Stimulated activated CD4-positive, alpha-beta T cell treated with anti-CD3 and anti-CD28 coated beads, Interleukin-1b, Interleukin-23, amount 100 ng/mL, for 4 hours (primary cell): ENCODE measurements around the gene LHFPL3.

Experiments
- DNase-seq, 2 donors: peaks; one replicate each; pipeline ENCODE4 v3.0.0-alpha.2; 2020; ENCODE audit warnings: low read depth in 2 of 2

LHFPL3 gene

DNA sequence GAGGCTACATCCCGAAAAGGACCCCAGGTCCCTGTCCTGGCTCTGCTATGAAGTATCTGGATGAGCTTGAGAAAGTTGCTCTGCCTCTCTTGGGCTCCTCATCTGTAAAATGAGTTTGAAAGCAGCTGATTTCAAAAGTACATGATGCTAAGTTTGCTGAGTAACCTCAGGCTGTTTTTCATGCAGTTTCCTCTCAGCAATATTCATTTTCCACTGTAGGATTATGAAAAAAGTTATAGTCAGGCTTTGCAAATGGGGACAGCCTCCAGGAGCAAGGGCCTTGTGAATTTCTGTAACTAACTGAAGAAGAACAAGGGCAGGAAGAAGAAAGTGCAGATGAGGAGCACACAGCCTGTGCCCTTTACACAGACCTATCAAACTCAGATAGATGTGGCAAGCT, 518.3 kb downstream of the LHFPL3 start:
- no peak for DNase-seq

- peak; percentile 19 to 30 for DNase-seq
These were observed 520.0 kb downstream of the LHFPL3 start for GRCh38 chr7:104848138-104848990.

DNA sequence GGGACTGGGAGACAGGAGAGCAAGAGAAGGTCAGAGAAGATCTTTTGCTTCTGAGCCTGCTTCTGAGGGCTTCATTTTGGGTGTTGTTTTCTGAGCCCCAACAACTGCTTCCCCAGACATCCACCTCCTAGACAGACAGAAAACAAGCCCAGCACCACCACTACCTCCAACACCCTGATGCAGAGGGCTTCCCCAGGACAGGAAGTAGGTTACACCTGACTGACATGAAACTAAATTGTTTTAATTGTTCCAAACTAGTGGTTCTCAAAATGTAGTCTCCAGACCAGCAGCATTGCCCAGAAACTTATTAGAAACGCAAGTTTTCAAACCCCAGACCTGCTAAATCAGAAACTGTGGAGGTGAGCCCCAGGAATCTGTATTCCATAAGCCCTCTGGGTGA, 522.0 kb downstream of the LHFPL3 start:
- no peak for DNase-seq

- DNase-seq: no peak
These were observed 522.9 kb downstream of the LHFPL3 start for GRCh38 chr7:104851268-104851667.

DNA sequence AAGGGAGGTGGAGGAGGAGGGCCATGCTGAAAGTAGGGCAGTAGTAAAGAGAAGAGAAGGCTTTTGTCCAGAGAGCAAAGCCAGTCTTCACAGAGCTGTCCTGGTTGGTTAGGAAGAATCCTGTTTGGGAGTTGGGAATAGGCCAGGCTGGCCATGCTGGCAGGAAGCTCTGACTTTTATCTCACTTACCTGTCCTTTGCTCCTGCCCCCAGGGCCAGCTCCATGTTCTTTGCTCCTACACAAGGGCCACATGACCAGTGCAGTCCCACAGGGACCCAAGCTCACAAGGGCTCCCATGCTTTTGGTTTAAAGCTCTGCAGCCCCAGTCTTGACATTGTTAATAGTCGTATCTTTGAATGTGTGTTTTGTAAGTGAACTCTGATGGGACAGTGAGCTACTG, 524.0 kb downstream of the LHFPL3 start:
- DNase-seq: no peak

- DNase-seq: no peak
These were observed 527.5 kb downstream of the LHFPL3 start for GRCh38 chr7:104855861-104856260.

GRCh38 chr7:104857458-104858425, 529.3 kb downstream of the LHFPL3 start:
- no peak for DNase-seq

GRCh38 chr7:104859754-104860426, 531.5 kb downstream of the LHFPL3 start:
- DNase-seq: no peak

- DNase-seq: no peak
These were observed 533.5 kb downstream of the LHFPL3 start for GRCh38 chr7:104861729-104862390.

- no peak for DNase-seq
These were observed 534.3 kb downstream of the LHFPL3 start for GRCh38 chr7:104862719-104863118.

GRCh38 chr7:104873401-104873800, 545.0 kb downstream of the LHFPL3 start:
- no peak for DNase-seq

GRCh38 chr7:104878577-104878976, 550.2 kb downstream of the LHFPL3 start:
- no peak for DNase-seq

GRCh38 chr7:104883248-104883717, 554.9 kb downstream of the LHFPL3 start:
- DNase-seq: no peak

DNA sequence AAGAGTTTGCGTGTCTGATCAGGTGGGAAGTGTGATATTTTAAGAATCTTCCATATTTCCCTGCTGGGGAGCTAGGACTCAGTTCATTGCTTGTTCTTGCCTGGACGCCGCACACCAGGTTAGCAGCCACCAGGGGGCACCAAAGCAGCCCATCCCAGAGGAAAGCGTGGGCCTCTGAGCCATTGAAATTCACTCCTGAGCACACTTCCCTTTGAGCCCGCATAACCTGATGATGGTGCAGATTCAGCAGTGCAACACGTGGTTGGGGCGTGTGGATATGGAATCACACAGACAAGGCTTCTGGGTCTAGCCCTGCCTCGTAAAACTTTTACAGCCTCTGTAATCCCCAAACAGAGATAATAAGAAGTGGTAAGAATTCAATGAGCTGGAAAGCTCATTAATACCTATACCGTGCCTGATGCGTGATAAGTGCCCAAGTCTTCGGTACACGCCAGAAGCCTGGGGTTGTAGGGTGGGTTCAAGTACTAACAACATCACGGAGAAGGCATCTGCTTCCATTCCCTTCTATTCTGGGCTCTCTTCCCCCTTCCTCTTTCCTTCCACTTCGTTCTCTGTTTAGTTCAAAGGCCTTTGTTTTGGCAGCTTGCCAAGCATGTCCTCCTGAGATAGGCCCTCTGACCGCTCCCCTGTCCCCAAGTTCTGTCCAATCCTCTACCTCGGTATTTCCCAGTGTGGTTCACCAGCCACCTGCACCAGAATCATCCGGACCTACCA, 555.5 kb downstream of the LHFPL3 start:
- DNase-seq: peak; percentile 71 to 73

GRCh38 chr7:104886651-104887050, 558.2 kb downstream of the LHFPL3 start:
- DNase-seq: no peak

DNA sequence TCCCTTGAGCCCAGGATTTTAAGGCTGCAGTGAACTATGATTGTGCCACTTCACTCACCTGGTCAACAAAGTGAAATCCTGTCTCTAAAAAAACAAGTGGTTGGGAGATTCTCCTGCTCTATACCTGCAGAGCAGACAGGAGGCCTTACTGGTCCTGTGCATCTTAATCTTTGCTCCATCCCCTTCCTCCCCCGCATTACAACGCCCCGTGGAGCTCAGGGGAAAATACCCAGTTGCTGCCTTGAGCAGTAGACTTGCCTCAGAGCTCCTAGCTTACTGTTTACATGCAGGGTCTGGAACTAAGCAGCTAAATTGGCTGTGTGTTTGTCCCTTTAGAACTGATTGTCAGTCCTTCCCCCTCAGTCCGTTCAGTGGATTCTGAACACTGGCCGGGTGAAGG, 561.8 kb downstream of the LHFPL3 start:
- DNase-seq: no peak

- DNase-seq: no peak
These were observed 563.5 kb downstream of the LHFPL3 start for GRCh38 chr7:104891949-104892348.

- no peak for DNase-seq
These were observed 565.9 kb downstream of the LHFPL3 start for GRCh38 chr7:104894314-104894713.

- no peak for DNase-seq
These were observed 566.5 kb downstream of the LHFPL3 start for GRCh38 chr7:104894726-104895521.
